Measurements from ENCODE around the gene MEGF11. TPM values are rescaled to one million over a fixed set of nuclear protein-coding genes. Genes with fewer than 3 reads are reported as not detected.
"Not testable (repeated sequence)": the region's sequence is repeated elsewhere in the genome, so short reads cannot be mapped to it uniquely, and the experiment has no call there.

Gene MEGF11
- total RNA-seq, 1 experiment from 2014 or later, result 0.76 TPM

- Histone ChIP-seq H3K36me3 (replicated peaks; ENCODE audit: control insufficient read depth, insufficient read depth, low read length) (no peaks in the 10 kb centered on the region), H3K27me3 (ENCODE audit: control insufficient read depth, insufficient read depth, low read length) (peaks cover 3% of the 10 kb centered on the region; the same call in 1 of the 2 replicates), H3K4me3 (ENCODE audit: insufficient read depth, low read depth, low read length) (no peak overlapping the region)
- no peak for DNase-seq
These were observed 275.4 kb downstream of the MEGF11 start for GRCh38 chr15:65978110-65978509.

GRCh38 chr15:65976196-65976595 is 277.4 kb downstream of the MEGF11 start:
- H3K27me3 ChIP-seq (ENCODE audit: control insufficient read depth, insufficient read depth, low read length); DNase-seq; H3K4me3 ChIP-seq (ENCODE audit: insufficient read depth, low read depth, low read length); H3K36me3 ChIP-seq (replicated peaks; ENCODE audit: control insufficient read depth, insufficient read depth, low read length): not testable (repeated sequence)

- Histone ChIP-seq H3K4me3 (ENCODE audit: insufficient read depth, low read depth, low read length) (no peak overlapping the region), H3K36me3 (replicated peaks; ENCODE audit: control insufficient read depth, insufficient read depth, low read length) (no peaks in the 10 kb centered on the region), H3K27me3 (ENCODE audit: control insufficient read depth, insufficient read depth, low read length) (no peaks in the 10 kb centered on the region; the same call in 1 of the 2 replicates)
- DNase-seq, result no peak
These were observed 281.9 kb downstream of the MEGF11 start for GRCh38 chr15:65971741-65971995.

- no peaks in the 10 kb centered on the region; the same call in 1 of the 2 replicates for H3K27me3 ChIP-seq (ENCODE audit: control insufficient read depth, insufficient read depth, low read length)
- H3K4me3 ChIP-seq (ENCODE audit: insufficient read depth, low read depth, low read length), result no peak overlapping the region
- DNase-seq, result no peak
- H3K36me3 ChIP-seq (replicated peaks; ENCODE audit: control insufficient read depth, insufficient read depth, low read length), result no peaks in the 10 kb centered on the region
These were observed 282.4 kb downstream of the MEGF11 start for GRCh38 chr15:65970937-65971740.

GRCh38 chr15:65969865-65970816 is 283.4 kb downstream of the MEGF11 start:
- Histone ChIP-seq H3K4me3 (ENCODE audit: insufficient read depth, low read depth, low read length) (no peak overlapping the region), H3K27me3 (ENCODE audit: control insufficient read depth, insufficient read depth, low read length) (no peaks in the 10 kb centered on the region; the same call in 1 of the 2 replicates), H3K36me3 (replicated peaks; ENCODE audit: control insufficient read depth, insufficient read depth, low read length) (no peaks in the 10 kb centered on the region)
- DNase-seq, result no peak

- no peaks in the 10 kb centered on the region for H3K36me3 ChIP-seq (replicated peaks; ENCODE audit: control insufficient read depth, insufficient read depth, low read length)
These were observed 285.0 kb downstream of the MEGF11 start for GRCh38 chr15:65968511-65968910.

DNA sequence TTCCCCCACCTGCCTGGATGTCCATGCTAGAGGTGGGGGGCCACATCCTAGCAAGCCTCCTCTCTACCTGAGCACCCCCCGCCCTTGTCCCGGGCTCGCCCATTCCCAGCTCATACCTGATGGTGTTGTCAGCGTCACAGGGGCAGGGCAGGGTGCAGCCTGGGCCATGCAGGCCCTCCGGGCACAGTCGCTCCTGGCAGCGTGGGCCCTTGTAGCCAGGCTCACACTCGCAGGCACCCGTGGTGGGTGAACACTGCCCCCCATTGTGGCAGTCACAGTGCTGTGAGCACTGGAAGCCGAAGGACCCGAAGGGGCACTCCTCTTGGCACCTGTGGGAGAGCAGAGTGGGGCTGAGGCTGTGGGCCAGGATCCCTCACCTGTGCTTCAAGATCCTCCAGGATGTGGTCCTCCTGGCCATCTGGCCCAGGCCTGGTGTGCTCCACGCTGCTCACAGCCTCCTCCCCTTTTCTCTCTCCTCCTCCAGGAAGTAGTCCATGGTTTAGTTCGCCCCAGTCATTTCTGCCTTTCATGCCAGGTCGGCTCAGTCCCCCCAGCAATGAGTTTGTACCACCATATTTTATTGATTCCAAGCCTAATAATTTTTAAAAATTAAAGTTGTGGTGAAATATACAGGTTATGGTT is 288.6 kb downstream of the MEGF11 start:
- Histone ChIP-seq H3K36me3 (replicated peaks; ENCODE audit: control insufficient read depth, insufficient read depth, low read length) (no peaks in the 10 kb centered on the region), H3K27me3 (ENCODE audit: control insufficient read depth, insufficient read depth, low read length) (no peaks in the 10 kb centered on the region; the same call in 1 of the 2 replicates), H3K4me3 (ENCODE audit: insufficient read depth, low read depth, low read length) (no peak overlapping the region)
- DNase-seq, result no peak

More at GRCh38 chr15:65968511-65968910, 285.0 kb downstream of the MEGF11 start:
- no peak for DNase-seq
- Histone ChIP-seq H3K27me3 (ENCODE audit: control insufficient read depth, insufficient read depth, low read length) (no peaks in the 10 kb centered on the region; the same call in 1 of the 2 replicates), H3K4me3 (ENCODE audit: insufficient read depth, low read depth, low read length) (no peak overlapping the region)

GRCh38 chr15:65963911-65964482 is 289.6 kb downstream of the MEGF11 start:
- H3K36me3 ChIP-seq (replicated peaks; ENCODE audit: control insufficient read depth, insufficient read depth, low read length), result no peaks in the 10 kb centered on the region
- no peaks in the 10 kb centered on the region; the same call in 1 of the 2 replicates for H3K27me3 ChIP-seq (ENCODE audit: control insufficient read depth, insufficient read depth, low read length)
- no peak overlapping the region for H3K4me3 ChIP-seq (ENCODE audit: insufficient read depth, low read depth, low read length)
- DNase-seq, result no peak

DNA sequence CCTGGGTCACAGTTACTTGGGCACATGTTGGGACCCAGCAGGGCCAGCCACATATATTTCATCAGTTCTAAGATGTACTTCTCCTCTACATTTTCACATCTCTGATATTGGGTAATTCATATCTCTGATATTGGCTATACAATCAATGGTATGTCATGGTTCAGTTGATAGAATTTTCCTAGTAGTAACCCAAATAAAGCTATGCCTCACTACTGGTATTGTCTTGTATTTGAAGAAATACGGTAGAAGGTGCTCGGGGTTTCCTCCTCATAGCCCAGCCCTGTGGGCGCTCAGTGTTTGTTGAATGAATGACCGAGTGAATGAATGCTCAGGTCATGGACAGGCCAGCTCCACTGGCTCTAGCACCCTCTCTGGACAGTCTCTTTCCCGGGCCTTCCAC is 290.2 kb downstream of the MEGF11 start:
- no peak for DNase-seq
- no peaks in the 10 kb centered on the region for H3K36me3 ChIP-seq (replicated peaks; ENCODE audit: control insufficient read depth, insufficient read depth, low read length)
- no peak overlapping the region for H3K4me3 ChIP-seq (ENCODE audit: insufficient read depth, low read depth, low read length)
- H3K27me3 ChIP-seq (ENCODE audit: control insufficient read depth, insufficient read depth, low read length), result no peaks in the 10 kb centered on the region

- Histone ChIP-seq H3K27me3 (ENCODE audit: control insufficient read depth, insufficient read depth, low read length) (no peaks in the 10 kb centered on the region), H3K4me3 (ENCODE audit: insufficient read depth, low read depth, low read length) (no peak overlapping the region), H3K36me3 (replicated peaks; ENCODE audit: control insufficient read depth, insufficient read depth, low read length) (no peaks in the 10 kb centered on the region)
- no peak for DNase-seq
These were observed 291.4 kb downstream of the MEGF11 start for GRCh38 chr15:65962187-65962586.

GRCh38 chr15:65960586-65960985 is 293.0 kb downstream of the MEGF11 start:
- DNase-seq, result no peak
- Histone ChIP-seq H3K36me3 (replicated peaks; ENCODE audit: control insufficient read depth, insufficient read depth, low read length) (no peaks in the 10 kb centered on the region), H3K27me3 (ENCODE audit: control insufficient read depth, insufficient read depth, low read length) (no peaks in the 10 kb centered on the region), H3K4me3 (ENCODE audit: insufficient read depth, low read depth, low read length) (no peak overlapping the region)

DNA sequence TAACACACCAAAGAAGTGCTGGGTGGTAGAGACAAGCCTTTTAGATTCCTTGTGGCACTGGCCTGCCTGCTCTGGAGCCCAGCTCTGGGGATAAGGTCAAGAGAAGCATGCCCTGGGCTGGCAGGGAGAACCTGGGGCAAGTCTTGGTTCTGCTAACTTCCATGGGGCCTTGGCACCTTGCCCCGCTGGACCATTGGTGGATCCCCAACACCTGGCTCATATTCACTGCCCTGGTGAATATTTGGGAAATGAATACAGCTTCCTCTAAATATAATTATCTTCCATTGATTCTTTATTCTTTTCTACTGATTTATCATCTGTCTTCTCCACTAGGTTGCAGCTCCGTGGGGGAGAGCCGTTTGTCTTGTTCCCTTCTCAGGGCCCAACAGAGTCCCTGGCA is 294.7 kb downstream of the MEGF11 start:
- H3K4me3 ChIP-seq (ENCODE audit: insufficient read depth, low read depth, low read length), result no peak overlapping the region
- no peaks in the 10 kb centered on the region for H3K36me3 ChIP-seq (replicated peaks; ENCODE audit: control insufficient read depth, insufficient read depth, low read length)
- H3K27me3 ChIP-seq (ENCODE audit: control insufficient read depth, insufficient read depth, low read length), result no peaks in the 10 kb centered on the region
- no peak for DNase-seq

- no peaks in the 10 kb centered on the region for H3K36me3 ChIP-seq (replicated peaks; ENCODE audit: control insufficient read depth, insufficient read depth, low read length)
- H3K27me3 ChIP-seq (ENCODE audit: control insufficient read depth, insufficient read depth, low read length), result no peaks in the 10 kb centered on the region
- DNase-seq, result no peak
- no peak overlapping the region for H3K4me3 ChIP-seq (ENCODE audit: insufficient read depth, low read depth, low read length)
These were observed 296.1 kb downstream of the MEGF11 start for GRCh38 chr15:65957451-65957850.

- no peaks in the 10 kb centered on the region for H3K27me3 ChIP-seq (ENCODE audit: control insufficient read depth, insufficient read depth, low read length)
- no peak for DNase-seq
- H3K36me3 ChIP-seq (replicated peaks; ENCODE audit: control insufficient read depth, insufficient read depth, low read length), result no peaks in the 10 kb centered on the region
- no peak overlapping the region for H3K4me3 ChIP-seq (ENCODE audit: insufficient read depth, low read depth, low read length)
These were observed 296.7 kb downstream of the MEGF11 start for GRCh38 chr15:65956899-65957298.
